ENCODE measurements around the gene KIF5A.
"Not testable (repeated sequence)": the region's sequence is repeated elsewhere in the genome, so short reads cannot be mapped to it uniquely, and the experiment has no call there.

Gene KIF5A

DNA sequence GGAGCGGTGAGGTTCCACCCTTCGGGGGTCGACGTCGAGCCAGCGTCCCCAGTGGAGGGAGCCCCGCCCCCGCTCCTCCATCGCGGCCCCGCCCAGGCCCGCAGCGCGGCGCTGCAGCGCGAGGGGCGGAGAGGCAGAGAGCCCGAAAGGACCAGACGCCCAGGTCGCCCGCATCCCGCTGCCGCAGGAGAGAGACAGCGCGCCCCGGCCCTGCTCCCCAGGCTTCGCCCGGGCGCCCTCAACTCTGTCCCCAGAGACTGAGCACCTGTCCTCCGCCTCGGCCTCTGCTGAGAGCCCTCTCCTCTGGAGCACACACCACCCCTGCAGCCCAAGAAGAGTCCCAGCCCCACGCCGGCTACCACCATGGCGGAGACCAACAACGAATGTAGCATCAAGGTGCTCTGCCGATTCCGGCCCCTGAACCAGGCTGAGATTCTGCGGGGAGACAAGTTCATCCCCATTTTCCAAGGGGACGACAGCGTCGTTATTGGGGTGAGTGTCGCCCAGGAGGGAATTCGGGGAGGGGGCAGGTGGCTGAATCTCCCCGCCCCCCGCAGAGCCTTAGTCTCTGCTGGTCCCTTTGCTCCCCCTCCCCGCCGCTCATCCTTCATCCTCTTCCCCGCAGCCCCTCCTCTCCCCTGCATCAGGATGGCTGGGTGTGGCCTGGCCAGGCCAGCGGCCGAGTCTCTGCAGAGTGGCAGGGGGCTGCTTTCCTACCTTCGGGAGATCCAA, at the start of gene KIF5A:
Gene KIF5A, plus strand, starts transcription at position 136 of the 732 bp plus-strand sequence. Its CDS starts 228 bp downstream, at position 364.
- peak; percentile 72 for DNase-seq

DNA sequence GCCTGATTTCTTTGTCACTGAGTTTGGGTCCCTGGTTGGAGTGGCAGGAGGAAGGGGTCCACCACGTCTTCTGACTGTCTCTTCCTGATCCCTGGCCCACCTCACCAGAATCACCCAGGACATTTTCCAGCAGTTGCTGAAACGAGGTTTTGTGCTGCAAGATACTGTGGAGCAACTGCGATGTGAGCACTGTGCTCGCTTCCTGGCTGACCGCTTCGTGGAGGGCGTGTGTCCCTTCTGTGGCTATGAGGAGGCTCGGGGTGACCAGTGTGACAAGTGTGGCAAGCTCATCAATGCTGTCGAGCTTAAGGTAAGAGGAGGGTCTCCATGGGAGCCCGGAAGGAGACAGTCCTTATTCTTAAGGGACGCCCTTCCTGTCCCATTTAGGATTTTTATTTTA, 49.6 kb upstream of the KIF5A start:
- DNase-seq: no peak

GRCh38 chr12:57502311-57502969, 47.4 kb upstream of the KIF5A start:
- not testable (repeated sequence) for DNase-seq

DNA sequence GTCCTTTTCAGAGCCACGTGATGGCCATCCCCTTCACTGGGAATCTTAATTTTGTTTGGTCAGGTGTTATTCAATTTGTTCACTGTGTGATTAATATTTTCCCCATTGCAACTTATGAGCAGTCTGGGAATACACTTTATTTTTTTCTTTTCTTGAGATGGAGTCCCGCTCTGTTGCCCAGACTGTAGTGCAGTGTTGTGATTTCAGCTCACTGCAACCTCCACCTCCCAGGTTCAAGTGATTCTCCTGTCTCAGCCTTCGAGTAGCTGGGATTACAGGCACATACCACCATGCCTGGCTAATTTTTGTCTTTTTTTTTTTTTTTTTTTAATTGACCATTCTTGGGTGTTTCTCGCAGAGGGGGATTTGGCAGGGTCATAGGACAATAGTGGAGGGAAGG, 43.3 kb upstream of the KIF5A start:
- DNase-seq: not testable (repeated sequence)

DNA sequence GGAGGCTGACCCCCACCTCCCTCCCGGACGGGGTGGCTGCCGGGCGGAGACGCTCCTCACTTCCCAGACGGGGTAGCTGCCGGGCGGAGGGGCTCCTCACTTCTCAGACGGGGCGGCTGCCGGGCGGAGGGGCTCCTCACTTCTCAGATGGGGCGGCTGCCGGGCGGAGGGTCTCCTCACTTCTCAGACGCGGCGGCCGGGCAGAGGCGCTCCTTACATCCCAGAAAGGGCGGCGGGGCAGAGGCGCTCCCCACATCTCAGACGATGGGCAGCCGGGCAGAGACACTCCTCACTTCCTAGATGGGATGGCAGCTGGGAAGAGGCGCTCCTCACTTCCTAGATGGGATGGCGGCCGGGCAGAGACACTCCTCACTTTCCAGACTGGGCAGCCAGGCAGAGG, 42.0 kb upstream of the KIF5A start:
- not testable (repeated sequence) for DNase-seq

DNA sequence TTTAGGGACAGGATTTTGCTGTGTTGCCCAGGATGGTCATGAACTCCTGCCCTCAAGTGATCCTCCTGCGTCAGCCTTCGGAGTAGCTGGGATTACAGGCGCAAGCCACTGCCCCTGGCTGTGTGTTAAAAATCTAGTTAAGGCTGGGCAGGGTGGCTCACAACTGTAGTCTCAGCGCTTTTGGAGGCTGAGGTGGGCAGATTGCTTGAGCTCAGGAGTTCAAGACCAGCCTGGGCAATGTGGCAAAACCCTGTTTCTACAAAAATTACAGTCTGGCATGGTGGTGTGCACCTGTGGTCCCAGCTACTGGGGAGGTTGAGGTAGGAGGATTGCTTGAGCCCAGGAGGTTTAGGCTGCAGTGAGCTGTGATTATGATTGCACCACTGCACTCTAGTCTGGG, 38.7 kb upstream of the KIF5A start:
- no peak for DNase-seq

DNA sequence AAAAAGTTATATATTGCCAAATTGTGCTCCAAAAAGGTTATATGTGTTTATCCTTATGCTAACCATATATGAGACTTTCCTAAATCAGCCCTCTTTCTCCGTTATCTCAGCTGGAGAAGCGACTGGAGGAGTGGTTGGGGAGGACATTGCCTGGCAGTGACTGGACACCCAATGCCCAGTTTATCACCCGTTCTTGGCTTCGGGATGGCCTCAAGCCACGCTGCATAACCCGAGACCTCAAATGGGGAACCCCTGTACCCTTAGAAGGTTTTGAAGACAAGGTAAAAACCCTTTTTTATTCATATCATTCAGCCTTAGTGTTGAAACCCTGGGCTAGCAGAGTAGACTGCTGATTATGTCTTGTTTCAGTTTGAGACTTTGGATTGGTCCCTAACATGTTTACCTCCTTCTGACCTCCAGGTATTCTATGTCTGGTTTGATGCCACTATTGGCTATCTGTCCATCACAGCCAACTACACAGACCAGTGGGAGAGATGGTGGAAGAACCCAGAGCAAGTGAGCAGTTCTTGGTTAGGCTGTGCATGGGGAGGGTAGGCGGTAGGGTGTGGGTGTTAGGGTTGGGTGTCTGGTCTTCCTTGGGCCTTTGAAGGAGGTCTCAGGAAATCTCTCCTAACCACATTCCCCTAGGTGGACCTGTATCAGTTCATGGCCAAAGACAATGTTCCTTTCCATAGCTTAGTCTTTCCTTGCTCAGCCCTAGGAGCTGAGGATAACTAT, 38.1 kb upstream of the KIF5A start:
- no peak for DNase-seq

GRCh38 chr12:57512665-57513064, 37.2 kb upstream of the KIF5A start:
- DNase-seq: no peak

DNA sequence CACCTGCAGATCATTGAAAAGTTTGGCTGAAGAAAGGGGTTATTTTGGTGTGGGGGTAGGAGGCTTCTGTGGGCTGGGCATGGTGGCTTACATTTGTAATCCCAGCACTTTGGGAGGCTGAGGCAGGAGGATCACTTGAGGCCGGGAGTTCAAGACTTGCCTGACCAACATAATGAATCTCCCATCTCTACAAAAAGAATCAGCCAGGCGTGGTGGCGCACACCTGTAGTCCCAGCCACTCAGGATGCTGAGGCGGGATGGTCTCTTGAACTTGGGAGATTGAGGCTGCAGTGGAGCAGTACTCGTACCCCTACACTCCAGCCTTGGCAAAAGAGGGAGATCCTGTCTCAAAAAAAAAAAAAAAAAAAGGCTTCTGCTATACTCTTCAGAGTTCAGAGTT, 36.6 kb upstream of the KIF5A start:
- DNase-seq: no peak

DNA sequence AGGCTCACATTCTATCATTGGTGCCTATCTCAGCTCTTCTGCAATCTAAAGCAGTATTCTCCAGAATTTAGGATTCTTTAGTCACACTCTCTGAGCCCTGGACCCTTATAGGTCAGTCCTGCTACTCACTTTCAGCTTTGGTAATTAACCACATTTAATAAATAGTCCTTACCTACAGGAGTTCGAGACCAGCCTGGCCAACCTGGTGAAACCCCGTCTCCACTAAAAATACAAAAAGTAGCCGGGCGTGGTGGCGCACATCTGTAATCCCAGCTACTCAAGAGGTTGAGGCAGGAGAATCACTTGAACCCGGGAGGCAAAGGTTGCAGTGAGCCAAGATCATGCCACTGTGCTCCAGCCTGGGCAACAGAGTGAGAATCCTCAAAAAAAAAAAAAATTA, 36.2 kb upstream of the KIF5A start:
- DNase-seq: not testable (repeated sequence)

DNA sequence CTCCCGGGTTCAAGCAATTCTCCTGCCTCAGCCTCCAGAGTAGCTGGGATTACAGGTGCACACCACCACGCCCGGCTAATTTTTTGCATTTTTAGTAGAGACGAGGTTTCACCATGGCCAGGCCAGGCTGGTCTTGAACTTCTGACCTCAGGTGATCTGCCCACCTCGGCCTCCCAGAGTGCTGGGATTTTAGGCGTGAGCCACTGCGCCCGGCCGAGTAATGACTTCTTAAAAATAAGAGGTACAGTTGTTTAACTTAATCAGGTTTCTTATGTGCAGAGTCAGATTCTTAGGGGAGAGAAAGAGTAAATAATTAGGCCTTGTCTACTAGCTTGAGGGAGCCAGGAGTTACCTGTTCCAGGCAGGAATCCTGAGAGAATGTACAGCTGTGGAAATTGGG, 35.6 kb upstream of the KIF5A start:
- not testable (repeated sequence) for DNase-seq

GRCh38 chr12:57514720-57515407, 35.0 kb upstream of the KIF5A start:
- no peak for DNase-seq

GRCh38 chr12:57515408-57515933, 34.4 kb upstream of the KIF5A start:
- DNase-seq: no peak

DNA sequence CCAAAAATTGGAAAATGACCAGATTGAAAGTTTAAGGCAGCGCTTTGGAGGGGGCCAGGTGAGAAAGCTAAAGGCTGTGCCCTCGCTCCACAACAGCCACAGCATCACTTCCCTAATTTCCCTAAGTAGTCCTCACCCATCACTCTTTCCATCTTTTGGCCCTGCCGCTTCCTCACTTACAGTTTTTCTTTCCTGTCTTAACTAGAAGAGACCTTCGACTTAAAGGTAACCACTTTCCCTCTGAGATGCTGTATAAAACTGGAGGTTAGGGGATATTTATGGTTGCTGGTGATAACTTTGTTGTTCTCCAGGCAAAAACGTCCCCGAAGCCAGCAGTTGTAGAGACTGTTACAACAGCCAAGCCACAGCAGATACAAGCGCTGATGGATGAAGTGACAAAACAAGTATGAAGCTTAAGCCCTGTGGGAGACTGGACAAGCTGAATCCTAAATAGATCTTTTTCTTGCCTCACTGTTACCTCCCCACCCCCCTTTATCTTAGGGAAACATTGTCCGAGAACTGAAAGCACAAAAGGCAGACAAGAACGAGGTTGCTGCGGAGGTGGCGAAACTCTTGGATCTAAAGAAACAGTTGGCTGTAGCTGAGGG, 33.8 kb upstream of the KIF5A start:
- DNase-seq: no peak

DNA sequence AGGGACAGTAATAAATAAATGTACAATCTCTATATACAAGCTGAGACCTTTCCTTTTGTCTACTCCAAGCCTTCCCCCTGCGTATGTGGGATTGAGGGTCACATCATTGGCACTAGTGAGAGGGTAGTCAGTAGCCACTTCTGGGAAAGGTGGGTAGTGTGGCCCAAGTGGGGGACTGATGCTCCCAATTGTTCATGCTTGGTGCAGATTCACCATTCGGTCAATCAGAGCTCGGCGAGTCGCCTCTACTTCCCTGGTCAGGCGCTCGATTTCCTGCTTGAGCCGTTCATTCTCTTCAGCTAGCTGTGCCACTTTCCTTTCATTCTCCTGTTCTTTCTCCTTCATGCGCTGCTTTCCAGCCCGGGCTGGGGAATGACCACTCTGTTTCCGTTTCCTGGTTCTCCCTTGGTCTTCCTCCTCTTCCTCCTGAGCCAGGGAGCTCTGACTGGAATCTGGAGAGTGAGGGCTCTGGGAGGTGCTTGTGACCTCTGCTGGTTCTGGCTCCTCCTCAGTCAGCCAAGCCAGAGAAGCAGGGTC, 33.2 kb upstream of the KIF5A start:
- no peak for DNase-seq

GRCh38 chr12:57517187-57517586, 32.7 kb upstream of the KIF5A start:
- no peak for DNase-seq

DNA sequence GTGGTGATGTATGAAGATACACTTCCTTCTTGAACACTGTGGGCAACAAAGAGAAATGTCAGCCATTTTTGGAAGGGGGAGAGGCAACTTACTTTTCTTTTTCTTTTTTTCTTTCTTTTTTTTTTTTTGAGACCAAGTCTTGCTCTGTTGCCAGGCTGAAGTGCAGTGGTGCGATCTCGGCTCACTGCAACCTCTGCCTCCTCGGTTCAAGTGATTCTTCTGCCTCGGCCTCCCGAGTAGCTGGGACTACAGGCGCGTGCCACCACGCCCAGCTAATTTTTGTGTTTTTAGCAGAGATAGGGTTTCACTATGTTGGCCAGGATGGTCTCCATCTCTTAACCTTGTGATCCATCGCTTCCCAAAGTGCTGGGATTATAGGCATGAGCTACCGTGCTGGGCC, 32.1 kb upstream of the KIF5A start:
- not testable (repeated sequence) for DNase-seq

- no peak for DNase-seq
Measured at GRCh38 chr12:57518176-57518919, 31.5 kb upstream of the KIF5A start.

- no peak for DNase-seq
Measured at GRCh38 chr12:57518920-57519795, 30.7 kb upstream of the KIF5A start.

- peak; percentile 24 for DNase-seq
Measured at GRCh38 chr12:57519796-57520052, 30.1 kb upstream of the KIF5A start.
